Stimulated activated CD8-positive, alpha-beta memory T cell treated with anti-CD3 and anti-CD28 coated beads, Interleukin-7, amount 100 ng/mL, for 48 hours (primary cell): ENCODE data around the gene RAB1B.
A peak's percentile ranks its signal among the peaks of the same experiment; 100 is the strongest.
"Not testable (repeated sequence)": the region's sequence is repeated elsewhere in the genome, so short reads cannot be mapped to it uniquely, and the experiment has no call there.

ENCODE experiments used
- DNase-seq, 2 donors: peaks; one replicate each; pipeline ENCODE4 v3.0.0-alpha.2; 2020; ENCODE audit warnings: low read depth in 1 of 2; ENCODE audit errors: extremely low read depth in 1 of 2

Gene RAB1B

DNA sequence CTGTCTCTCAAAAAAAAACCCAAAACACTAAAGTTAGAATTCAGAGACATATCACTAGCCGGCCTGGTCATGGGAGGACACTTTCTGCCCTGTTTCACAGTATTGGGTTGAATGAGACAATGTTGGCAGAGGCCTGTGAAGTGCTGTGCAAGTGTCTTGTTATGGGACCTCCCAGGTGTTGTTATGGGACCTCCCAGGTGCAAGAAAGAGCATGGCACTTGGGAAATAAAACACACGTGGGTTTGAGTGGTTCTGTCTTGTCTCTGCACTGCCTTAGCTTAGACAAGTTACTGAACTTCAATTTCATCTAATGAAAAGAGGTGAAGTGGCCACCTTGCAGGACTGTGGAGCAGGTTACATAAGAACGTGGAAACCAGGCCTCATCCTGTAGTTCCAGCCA lies 28.9 kb upstream of the RAB1B start:
- DNase-seq, result no peak

- DNase-seq, result no peak
Measured at GRCh38 chr11:66239998-66240780, 28.2 kb upstream of the RAB1B start.

DNA sequence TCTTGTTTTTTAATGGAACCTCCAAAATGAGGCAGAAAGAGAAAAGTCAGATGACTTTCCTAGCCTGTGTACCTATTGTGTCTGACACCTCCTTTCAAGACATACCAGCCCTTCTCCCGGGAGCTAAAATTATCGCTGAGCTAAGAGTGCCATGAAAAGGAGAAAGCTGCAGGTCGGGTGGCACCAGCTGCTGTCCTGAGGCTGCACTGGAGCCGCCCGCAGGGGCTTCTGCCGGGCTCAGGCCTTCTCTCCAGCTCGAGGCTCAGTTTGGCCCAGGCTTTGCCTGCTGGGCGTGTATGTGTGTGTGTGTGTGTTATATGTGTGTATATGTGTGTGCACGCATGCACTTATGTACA lies 27.7 kb upstream of the RAB1B start:
- no peak for DNase-seq

GRCh38 chr11:66242095-66242765 lies 26.2 kb upstream of the RAB1B start:
- DNase-seq, result no peak

GRCh38 chr11:66243782-66244535 lies 24.5 kb upstream of the RAB1B start:
- no peak for DNase-seq

DNA sequence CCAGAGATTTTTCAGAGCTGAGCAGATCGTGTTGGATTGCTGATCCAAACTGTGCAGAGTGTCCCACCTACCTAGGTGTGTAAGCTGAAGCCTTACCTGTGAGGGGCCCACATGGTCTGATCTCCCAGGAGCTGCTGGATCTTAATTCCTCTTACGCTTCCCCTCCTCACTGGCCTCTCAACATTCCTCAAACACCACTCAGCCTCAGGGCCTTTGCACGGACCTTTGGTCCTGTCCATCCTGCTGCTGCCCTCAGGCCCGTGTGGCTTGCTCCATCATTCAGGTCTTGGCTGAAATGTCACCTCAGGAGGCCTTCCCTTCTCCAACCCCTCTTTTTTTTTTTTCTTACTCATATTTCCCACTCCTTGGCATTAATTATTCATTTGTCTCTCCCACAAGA lies 21.1 kb upstream of the RAB1B start:
- no peak for DNase-seq

GRCh38 chr11:66247801-66248200 lies 20.6 kb upstream of the RAB1B start:
- DNase-seq, result no peak

- no peak for DNase-seq
Measured at GRCh38 chr11:66248903-66249302, 19.5 kb upstream of the RAB1B start.

GRCh38 chr11:66251809-66252208 lies 16.6 kb upstream of the RAB1B start:
- no peak for DNase-seq

- DNase-seq, result not testable (repeated sequence)
Measured at GRCh38 chr11:66253081-66253480, 15.4 kb upstream of the RAB1B start.

DNA sequence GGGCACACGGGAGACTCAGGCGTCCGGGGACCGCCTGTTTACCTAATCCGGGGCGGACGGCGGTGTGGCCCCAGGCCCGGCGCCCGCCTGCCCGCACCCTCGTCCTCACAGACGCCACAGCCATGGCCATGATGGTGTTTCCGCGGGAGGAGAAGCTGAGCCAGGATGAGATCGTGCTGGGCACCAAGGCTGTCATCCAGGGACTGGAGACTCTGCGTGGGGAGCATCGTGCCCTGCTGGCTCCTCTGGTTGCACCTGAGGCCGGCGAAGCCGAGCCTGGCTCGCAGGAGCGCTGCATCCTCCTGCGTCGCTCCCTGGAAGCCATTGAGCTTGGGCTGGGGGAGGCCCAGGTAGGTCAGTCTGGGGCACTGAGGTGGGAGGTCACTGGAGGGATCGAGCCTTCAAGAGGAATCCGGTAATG lies 10.0 kb upstream of the RAB1B start:
- no peak for DNase-seq

DNA sequence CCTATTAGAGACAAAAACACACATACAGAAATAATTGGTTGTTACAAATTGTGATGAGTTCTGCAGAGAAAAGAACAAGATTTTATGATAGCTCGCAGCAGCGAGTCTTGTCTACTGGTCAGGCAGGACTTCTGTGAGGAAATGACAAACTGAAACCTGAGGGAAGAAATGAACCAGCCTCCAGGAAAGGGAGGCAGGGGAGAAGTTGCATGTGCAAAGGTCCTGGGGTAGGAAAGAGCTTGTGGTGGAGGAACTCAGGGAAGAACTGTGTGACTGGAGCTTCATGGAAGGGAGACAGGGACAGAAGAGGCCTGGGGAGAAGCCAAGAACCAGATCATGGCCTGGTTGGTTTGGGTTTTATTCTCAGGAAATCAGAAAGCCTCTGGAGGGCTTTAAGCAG lies 9.2 kb upstream of the RAB1B start:
- DNase-seq, result no peak

DNA sequence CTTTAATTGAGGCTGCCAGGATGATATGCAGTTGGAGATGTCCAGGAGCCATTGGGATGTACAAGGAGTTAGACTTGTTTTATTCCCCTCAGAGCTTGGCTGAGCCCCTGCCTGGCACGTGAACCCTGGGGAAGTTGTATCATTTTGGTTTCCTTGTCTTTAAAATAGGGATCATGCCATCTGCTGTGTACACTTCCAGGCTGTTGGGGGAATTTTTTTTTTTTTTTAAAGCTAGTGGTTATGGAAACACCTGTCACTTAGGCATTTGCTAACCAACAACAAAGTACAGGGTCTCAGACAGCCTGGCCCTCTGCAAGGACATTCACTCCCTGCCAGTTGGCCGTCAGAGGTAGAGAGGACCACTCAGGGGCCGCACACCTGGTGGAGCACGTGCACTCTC lies 8.5 kb upstream of the RAB1B start:
- no peak for DNase-seq

DNA sequence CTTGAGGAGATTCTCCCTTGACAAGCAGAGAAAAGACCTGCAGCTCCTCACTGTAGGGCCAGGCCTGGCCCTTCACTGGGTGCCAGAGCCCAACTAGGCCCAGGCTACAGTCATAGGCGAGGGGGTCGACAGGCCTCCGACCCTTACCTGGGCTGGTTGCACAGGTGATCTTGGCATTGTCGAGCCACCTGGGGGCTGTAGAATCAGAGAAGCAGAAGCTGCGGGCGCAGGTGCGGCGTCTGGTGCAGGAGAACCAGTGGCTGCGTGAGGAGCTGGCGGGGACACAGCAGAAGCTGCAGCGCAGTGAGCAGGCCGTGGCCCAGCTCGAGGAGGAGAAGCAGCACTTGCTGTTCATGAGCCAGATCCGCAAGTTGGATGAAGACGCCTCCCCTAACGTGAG lies 6.9 kb upstream of the RAB1B start:
- no peak for DNase-seq

- DNase-seq, result no peak
Measured at GRCh38 chr11:66262191-66262590, 6.2 kb upstream of the RAB1B start.

DNA sequence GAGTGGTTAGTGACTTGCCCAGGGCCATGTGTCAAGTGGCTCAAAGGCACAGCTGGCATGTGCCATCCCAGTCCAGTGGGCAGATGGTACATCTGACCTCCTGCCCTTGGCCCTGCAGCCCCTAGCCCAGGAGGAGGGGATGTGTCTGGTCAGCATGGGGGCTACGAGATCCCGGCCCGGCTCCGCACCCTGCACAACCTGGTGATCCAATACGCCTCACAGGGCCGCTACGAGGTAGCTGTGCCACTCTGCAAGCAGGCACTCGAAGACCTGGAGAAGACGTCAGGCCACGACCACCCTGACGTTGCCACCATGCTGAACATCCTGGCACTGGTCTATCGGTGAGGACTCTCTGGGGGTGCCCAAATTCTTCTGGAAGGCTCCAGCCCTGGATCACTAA lies 5.7 kb upstream of the RAB1B start:
- DNase-seq, result no peak

DNA sequence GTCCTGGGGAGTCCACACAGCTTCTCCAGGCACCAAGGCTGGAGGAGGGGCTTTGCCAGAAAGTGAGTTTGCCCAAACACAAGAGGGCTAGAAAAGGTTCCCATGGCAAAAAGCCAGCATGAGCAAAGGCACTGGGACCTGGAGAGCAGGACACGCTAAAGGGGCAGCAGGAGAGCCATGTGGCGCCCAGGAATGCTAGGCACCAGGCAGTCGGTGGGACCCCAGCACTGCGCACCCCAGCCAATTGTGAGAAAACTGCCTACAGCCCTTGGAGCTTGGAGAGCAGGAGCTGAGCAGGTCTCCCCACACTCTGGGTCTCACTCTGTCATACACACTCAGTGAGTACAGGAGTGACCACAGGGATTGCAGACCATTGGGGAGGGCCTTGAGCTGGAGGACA lies 5.2 kb upstream of the RAB1B start:
- no peak for DNase-seq

GRCh38 chr11:66263785-66264184 lies 4.7 kb upstream of the RAB1B start:
- no peak for DNase-seq

DNA sequence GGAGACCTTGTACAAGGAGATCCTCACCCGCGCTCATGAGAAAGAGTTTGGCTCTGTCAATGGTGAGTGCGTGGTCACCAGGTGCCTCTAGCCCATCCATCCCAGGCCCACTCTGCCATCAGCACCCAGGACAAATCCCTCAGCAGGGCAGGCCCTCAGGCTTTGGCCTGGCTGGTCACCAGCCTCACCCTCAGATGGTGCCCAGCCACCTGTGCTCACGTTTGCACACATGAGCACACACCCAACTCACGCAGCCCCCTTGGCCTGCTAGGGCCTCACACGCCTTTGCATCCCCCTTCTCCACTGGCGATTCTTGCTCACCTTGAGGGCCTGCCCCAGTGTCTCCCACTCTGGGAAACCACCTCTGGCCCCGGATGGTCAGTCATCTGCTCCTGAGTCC lies 4.1 kb upstream of the RAB1B start:
- no peak for DNase-seq

DNA sequence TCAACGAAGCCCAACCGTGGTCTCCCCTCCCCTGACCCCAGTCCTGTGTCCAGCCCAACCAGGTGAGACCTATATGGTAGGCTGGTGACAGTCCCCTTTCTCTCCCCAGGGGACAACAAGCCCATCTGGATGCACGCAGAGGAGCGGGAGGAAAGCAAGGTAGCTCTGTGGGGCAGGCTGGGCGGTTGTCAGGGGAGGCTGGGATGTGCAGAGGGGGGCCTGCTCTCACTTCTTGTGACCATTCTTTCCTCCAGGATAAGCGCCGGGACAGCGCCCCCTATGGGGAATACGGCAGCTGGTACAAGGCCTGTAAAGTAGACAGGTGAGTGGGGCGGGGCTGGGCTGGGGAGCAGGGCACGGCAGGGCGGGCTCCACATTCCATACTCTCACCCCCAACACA lies 3.5 kb upstream of the RAB1B start:
- DNase-seq, result peak in 1 of 2 donors; percentile 25

- no peak for DNase-seq
Measured at GRCh38 chr11:66265531-66266377, 2.7 kb upstream of the RAB1B start.
